SK-N-MC (cell line): ENCODE results near the gene ALOX5.

Experiments
- EZH2 ChIP-seq: fragments of 200-600 bp; sonication (generic); IDR thresholded peaks from one replicate; pipeline ENCODE4 v1.6.1; 2017; ENCODE audit warnings: antibody characterized with exemption
- FOXP2 ChIP-seq: optimal IDR thresholded peaks from 2 replicates; pipeline ENCODE3; 2011; ENCODE audit warnings: mild to moderate bottlenecking, moderate library complexity; ENCODE audit not compliant: insufficient read depth; ENCODE audit errors: extremely low read length, control extremely low read depth
- POLR2AphosphoS5 ChIP-seq: IDR thresholded peaks from 2 replicates; pipeline ENCODE4 v1.6.1; 2012; ENCODE audit warnings: mild to moderate bottlenecking, low read depth, low read length, borderline replicate concordance

DNA sequence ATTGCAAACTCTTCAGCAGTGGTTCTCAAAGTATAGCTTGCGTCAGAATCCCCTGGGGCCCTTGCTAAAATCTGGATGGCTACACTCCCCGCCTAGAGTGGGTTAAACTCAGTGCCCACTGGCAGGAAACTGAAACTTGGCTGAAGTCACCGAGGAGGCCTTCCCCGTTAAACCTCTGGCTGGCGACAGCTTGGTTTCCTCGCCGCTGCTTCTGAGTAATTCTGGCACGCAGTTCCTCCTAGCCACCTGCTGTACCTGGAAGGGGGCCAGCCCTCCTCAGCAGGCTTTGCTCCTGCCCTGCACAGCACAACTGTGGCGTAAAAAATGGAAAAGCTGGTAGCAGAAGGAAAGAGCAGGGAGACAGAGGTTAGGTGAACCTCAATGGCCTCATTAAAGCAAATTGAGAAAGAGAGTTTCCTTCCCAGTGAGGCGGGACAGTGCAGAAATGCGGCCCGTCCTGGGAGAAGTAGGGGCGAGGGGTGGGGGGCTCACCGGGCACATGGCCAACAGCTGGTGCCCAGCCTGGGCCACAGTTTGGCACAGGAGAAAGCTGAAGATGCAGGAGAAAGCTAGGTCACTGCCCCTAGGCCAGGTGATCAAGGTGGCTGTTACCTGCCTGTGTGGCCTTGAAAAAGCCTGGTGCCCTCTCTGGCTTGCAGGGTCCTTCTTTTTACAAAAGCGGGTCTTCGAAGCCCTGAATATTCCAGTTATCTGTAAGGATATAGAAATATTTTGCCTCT lies 46.6 kb downstream of the ALOX5 start:
- TF ChIP-seq EZH2 (no peak), POLR2AphosphoS5 (no peak), FOXP2 (no peak)
